Vagina (tissue), 2 donors: Measurements from ENCODE around the gene IDI1.

ENCODE experiments used
- POLR2A ChIP-seq, 2 donors: fragments of 450-650 bp; IDR thresholded peaks; one replicate each; pipeline ENCODE4 v1.6.1; 2017; ENCODE audit warnings: antibody characterized with exemption in 2 of 2, mild to moderate bottlenecking in 2 of 2, moderate library complexity in 2 of 2
- POLR2AphosphoS5 ChIP-seq, 2 donors: sonication (generic); formaldehyde crosslinking; IDR thresholded peaks; one replicate each; pipeline ENCODE4 v1.9.0; 2017; ENCODE audit warnings: antibody characterized with exemption in 2 of 2, mild to moderate bottlenecking in 2 of 2, low read depth in 1 of 2; ENCODE audit not compliant: insufficient read depth in 1 of 2
- TF ChIP-seq, protein P1 (sequence below), 3 experiments: fragments of 450-650 bp in 2 of 3; fragments of 200-600 bp in 1 of 3; sonication (generic) in 1 of 3; IDR thresholded peaks; one replicate each; pipeline ENCODE4 v1.5.1; 2017 to 2019; ENCODE audit warnings: antibody characterized with exemption in 3 of 3, mild to moderate bottlenecking in 2 of 3, moderate library complexity in 2 of 3

DNA sequence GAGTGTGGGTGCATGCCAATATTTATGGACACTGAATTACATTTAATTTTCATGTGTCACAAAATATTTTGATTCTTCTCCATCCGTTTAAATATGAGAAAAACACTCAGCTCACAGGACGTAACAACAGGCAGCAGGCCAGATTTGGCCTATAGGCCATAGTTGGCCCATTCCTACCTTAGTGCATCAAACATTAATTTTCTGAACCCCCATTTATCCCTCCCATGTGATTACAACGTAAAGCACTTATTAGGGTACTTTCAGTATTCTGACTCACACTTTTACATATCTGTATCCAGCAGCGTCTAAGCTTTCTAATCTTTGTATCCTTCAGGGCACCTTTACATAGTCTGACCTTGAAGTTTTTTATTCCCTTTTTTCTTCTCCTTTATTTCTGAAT is 4.0 kb downstream of the IDI1 start:
- TF ChIP-seq, protein P1, sequence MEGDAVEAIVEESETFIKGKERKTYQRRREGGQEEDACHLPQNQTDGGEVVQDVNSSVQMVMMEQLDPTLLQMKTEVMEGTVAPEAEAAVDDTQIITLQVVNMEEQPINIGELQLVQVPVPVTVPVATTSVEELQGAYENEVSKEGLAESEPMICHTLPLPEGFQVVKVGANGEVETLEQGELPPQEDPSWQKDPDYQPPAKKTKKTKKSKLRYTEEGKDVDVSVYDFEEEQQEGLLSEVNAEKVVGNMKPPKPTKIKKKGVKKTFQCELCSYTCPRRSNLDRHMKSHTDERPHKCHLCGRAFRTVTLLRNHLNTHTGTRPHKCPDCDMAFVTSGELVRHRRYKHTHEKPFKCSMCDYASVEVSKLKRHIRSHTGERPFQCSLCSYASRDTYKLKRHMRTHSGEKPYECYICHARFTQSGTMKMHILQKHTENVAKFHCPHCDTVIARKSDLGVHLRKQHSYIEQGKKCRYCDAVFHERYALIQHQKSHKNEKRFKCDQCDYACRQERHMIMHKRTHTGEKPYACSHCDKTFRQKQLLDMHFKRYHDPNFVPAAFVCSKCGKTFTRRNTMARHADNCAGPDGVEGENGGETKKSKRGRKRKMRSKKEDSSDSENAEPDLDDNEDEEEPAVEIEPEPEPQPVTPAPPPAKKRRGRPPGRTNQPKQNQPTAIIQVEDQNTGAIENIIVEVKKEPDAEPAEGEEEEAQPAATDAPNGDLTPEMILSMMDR (IDR thresholded peaks at IDR 0.05), result no peak
- TF ChIP-seq POLR2AphosphoS5 (IDR thresholded peaks at IDR 0.05; ENCODE audit: insufficient read depth in 1 of 2, low read depth in 1 of 2), result no peak
- no peak for TF ChIP-seq POLR2A (IDR thresholded peaks at IDR 0.05)
